Liver (tissue), 3 donors: Measurements from ENCODE around the gene VWA3B.

ENCODE experiments used
- RAD21 ChIP-seq, 2 donors: IDR thresholded peaks; 2 replicates each; pipeline ENCODE4 v1.6.1; 2016; ENCODE audit warnings: antibody characterized with exemption in 2 of 2, mild to moderate bottlenecking in 2 of 2
- SP1 ChIP-seq: IDR thresholded peaks from 2 replicates; pipeline ENCODE4 v1.6.1; 2018; ENCODE audit warnings: antibody characterized with exemption, mild to moderate bottlenecking
- TAF1 ChIP-seq: conservative IDR thresholded peaks from 2 replicates; pipeline ENCODE4 v1.6.1; 2016; ENCODE audit warnings: antibody characterized with exemption, mild to moderate bottlenecking
- TF ChIP-seq, protein P1 (sequence below): fragments of 150-350 bp; IDR thresholded peaks from 2 replicates; pipeline ENCODE4 v1.5.1; 2017; ENCODE audit warnings: improper control_type of control experiment, low read depth, low read length; ENCODE audit not compliant: missing input control
- TF ChIP-seq, protein P2 (sequence below): IDR thresholded peaks from 2 replicates; pipeline ENCODE4 v1.6.1; 2016; ENCODE audit warnings: antibody characterized with exemption
- TF ChIP-seq, protein P3 (sequence below): IDR thresholded peaks from 2 replicates; pipeline ENCODE4 v1.6.1; 2016; ENCODE audit warnings: antibody characterized with exemption
- TF ChIP-seq, protein P4 (sequence below): IDR thresholded peaks from 2 replicates; pipeline ENCODE4 v1.6.1; 2016; ENCODE audit warnings: antibody characterized with exemption, mild to moderate bottlenecking
- donor health status: healthy.
- donor health status: healthy.

DNA sequence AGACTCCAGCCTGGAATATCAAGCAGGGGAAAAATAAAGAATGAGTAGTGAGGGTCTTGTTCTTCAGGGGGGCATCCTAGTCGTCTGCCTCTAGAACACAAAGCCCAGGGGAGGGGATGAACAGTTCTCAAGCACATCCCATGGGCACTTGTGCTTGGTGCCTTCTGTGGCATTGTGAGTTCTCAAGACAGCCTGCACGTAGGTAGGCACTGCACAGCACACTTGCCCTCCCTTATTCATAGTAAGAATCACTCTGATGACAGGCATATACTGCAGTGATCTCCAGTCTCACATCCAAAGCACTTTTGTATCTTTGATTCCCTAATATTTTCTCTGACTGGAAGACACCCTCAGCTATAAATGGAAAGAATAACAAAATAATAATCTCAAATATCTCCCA is 154.6 kb downstream of the VWA3B start:
- TF ChIP-seq, protein P1, sequence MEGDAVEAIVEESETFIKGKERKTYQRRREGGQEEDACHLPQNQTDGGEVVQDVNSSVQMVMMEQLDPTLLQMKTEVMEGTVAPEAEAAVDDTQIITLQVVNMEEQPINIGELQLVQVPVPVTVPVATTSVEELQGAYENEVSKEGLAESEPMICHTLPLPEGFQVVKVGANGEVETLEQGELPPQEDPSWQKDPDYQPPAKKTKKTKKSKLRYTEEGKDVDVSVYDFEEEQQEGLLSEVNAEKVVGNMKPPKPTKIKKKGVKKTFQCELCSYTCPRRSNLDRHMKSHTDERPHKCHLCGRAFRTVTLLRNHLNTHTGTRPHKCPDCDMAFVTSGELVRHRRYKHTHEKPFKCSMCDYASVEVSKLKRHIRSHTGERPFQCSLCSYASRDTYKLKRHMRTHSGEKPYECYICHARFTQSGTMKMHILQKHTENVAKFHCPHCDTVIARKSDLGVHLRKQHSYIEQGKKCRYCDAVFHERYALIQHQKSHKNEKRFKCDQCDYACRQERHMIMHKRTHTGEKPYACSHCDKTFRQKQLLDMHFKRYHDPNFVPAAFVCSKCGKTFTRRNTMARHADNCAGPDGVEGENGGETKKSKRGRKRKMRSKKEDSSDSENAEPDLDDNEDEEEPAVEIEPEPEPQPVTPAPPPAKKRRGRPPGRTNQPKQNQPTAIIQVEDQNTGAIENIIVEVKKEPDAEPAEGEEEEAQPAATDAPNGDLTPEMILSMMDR = no peak
- TF ChIP-seq, protein P2, sequence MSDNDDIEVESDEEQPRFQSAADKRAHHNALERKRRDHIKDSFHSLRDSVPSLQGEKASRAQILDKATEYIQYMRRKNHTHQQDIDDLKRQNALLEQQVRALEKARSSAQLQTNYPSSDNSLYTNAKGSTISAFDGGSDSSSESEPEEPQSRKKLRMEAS = no peak
- no peak for TF ChIP-seq RAD21 (IDR thresholded peaks at IDR 0.05)
- no peak for TF ChIP-seq SP1
- TF ChIP-seq, protein P3, sequence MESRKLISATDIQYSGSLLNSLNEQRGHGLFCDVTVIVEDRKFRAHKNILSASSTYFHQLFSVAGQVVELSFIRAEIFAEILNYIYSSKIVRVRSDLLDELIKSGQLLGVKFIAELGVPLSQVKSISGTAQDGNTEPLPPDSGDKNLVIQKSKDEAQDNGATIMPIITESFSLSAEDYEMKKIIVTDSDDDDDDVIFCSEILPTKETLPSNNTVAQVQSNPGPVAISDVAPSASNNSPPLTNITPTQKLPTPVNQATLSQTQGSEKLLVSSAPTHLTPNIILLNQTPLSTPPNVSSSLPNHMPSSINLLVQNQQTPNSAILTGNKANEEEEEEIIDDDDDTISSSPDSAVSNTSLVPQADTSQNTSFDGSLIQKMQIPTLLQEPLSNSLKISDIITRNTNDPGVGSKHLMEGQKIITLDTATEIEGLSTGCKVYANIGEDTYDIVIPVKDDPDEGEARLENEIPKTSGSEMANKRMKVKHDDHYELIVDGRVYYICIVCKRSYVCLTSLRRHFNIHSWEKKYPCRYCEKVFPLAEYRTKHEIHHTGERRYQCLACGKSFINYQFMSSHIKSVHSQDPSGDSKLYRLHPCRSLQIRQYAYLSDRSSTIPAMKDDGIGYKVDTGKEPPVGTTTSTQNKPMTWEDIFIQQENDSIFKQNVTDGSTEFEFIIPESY = no peak
- TF ChIP-seq, protein P4, sequence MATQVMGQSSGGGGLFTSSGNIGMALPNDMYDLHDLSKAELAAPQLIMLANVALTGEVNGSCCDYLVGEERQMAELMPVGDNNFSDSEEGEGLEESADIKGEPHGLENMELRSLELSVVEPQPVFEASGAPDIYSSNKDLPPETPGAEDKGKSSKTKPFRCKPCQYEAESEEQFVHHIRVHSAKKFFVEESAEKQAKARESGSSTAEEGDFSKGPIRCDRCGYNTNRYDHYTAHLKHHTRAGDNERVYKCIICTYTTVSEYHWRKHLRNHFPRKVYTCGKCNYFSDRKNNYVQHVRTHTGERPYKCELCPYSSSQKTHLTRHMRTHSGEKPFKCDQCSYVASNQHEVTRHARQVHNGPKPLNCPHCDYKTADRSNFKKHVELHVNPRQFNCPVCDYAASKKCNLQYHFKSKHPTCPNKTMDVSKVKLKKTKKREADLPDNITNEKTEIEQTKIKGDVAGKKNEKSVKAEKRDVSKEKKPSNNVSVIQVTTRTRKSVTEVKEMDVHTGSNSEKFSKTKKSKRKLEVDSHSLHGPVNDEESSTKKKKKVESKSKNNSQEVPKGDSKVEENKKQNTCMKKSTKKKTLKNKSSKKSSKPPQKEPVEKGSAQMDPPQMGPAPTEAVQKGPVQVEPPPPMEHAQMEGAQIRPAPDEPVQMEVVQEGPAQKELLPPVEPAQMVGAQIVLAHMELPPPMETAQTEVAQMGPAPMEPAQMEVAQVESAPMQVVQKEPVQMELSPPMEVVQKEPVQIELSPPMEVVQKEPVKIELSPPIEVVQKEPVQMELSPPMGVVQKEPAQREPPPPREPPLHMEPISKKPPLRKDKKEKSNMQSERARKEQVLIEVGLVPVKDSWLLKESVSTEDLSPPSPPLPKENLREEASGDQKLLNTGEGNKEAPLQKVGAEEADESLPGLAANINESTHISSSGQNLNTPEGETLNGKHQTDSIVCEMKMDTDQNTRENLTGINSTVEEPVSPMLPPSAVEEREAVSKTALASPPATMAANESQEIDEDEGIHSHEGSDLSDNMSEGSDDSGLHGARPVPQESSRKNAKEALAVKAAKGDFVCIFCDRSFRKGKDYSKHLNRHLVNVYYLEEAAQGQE = no peak
- TF ChIP-seq TAF1 = no peak
